Germinal center (tissue), 1 donor: ENCODE data around the gene DNAJC30.

ENCODE experiments used
- DNase-seq: peaks from one replicate; pipeline ENCODE4 v3.0.0; 2012; ENCODE audit warnings: mixed read lengths, low spot score

DNAJC30 gene

DNA sequence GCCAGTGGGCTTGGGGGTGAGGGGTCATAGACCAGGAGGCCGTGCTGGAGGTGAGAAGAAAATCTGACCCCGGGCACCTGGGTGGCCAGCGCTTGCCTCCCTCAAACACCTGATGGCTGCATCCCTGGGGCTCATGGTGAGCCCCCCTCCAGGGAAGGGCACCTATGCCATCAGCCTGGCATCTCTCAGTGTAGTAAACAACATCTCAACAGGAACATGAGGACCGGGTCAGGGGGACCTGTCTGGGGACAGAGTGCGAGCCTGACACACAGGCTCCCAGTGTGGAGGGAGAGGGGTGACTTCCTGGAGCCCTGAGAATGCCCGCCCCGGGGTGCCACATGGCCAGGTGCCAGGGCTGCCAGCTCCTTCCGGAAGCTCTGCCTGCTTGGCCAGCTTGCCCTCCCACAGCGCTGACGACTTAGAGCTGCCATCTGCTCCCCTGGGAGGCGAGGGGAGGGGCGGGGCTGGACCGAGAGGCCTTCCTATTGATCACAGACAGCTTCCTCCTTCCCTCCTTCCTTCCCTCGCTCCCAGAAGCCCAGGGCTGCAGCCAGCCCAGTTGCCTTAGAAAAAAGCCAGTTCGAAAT is 23.9 kb upstream of the DNAJC30 start:
- peak; percentile 70 for DNase-seq

DNA sequence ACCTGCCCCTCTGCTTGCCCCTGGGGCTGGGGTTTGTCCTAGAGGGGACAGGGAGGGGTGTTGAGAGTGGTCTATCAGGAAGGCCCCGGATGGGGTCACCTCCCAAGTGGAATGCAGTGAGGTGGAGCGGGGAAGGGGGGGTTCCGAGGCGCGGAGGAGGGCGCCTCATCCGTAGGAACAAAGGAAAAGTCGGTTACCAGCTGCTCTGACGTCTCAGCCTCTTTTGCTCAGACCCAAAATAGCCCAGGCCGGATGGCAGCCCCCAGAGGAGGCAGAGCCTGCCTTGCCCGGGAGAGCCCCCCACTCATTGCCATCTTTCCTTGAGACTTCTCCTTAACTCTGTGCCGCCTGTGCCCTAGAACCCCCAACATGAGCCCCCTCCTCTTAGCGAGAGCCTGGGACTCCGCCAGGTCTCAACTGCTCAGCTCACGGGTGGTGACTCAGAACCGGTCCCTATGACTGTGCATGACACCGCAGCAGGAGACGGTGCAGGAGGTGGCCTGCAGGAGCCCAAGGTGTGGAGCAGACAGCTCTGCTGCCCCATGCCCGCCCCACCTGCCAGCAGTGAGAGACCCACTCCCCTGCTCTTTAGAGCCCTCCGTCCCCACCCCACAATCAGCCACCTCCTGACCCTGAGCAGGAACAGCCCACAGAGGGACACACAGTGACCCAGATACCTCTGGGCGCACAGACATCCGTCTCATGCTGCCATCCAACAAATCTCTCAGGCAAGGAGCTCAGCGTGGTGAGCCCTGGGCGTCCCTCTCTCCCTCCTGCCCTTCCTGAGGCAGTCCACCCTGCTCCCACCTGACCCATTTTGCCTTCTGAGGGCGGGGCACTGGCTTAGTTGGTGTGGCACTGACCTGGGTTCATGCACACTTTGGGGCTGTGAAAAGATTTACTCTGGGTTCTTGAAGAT is 23.1 kb upstream of the DNAJC30 start:
- no peak for DNase-seq

DNA sequence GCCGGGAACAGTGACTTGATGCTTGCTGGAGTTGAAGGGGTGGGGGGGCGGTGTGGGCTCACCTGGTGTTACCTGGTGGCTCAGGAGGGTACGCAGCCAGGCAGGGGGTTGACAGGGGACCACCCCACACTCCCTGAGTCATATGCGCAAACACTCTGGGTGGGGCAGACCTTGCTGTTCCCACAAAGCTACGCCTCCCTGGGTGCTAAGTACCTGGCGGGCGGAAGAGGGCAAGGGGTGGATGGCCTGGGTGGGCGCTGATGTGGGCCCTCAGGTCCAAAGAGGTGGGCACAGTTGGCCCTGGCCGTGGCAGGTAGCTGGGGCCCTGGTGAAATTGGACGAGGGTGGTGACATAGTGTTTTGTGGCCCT is 22.3 kb upstream of the DNAJC30 start:
- DNase-seq = no peak

DNA sequence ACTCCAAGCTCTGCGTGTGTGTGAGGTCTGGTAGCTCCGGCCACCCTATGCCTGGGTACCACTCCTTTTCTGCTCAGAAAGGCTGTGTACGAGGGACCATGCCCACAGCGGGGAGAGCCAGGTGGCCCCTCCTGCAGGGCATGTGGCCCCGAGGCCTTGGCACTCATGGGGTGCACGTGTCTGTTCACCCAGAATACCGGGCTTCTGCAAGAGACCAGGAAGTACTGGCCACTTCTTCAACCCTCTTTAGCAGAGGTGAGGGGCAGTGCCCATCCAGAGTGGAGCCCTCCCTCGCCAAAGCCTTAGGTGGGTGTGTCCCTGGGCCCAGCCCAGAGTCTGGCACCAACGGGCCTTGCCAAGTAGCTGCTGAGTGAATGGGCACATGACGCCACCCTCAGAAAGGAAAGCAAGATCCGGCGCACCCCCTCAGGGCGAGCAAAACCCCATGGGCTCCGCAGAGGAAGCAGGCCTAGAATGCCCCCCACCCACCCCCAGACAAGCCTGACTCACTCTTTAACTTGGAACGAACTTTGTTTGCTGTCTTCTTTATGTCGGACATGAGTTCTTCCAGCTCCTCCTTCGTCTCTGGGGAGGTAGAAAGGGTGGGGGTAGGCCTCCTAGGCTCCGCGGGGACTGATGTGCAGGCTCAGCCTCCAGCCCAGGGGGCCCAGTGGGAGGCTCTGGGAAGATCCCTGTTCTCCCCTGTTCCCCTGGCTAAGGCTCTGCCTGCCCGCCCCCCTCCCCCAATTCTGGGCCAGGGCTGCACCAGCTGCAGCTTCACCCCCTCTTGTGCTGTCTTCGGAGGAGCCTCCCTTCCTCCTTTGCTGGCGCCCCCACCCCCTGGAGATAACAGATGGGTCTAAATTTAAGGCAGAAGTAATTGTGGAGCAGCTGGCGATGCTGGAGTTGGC is 21.6 kb upstream of the DNAJC30 start:
- DNase-seq = no peak

DNA sequence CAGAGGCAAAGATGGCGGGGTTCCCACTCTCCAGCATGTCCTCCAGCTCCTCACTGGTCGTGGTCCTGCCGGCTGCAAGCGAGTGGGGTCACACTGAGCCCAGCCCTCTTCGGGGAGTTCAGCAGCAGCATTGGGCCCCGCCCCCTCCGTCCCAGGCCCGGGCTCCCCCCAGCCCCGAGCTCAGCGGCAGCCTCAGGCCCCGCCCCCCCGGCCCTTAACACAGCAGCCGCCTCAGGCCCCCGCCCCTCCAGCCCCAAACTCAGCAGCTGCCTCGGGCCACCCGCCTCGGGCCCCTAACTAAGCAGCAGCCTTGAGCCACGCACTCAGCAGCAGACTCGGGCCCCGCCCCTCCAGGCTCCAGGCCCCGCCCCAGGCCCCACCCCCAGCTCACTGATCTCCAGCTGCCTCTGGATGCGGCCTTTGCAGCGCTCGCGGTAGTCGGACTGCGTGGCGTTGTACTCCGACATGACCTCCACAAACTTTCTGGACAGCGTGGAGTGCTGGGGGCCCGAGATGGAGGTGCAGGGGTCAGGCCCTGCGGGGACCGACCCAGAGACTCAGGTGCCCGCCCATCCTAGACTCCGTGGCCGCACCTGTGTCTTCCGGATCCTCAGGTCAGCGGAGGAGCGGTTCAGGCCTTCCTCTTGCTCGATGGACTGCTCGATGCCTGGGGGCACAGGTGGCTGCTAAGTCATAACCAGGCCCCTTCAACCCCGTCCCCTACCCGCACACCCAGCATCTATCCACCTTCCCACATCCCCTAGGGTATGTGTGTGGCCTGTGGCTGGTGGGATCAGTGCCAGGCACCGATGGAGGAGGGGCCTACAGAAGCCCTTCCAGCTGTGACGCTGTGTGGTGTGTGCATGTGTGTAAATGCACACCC is 20.7 kb upstream of the DNAJC30 start:
- peak; percentile 84 for DNase-seq

DNA sequence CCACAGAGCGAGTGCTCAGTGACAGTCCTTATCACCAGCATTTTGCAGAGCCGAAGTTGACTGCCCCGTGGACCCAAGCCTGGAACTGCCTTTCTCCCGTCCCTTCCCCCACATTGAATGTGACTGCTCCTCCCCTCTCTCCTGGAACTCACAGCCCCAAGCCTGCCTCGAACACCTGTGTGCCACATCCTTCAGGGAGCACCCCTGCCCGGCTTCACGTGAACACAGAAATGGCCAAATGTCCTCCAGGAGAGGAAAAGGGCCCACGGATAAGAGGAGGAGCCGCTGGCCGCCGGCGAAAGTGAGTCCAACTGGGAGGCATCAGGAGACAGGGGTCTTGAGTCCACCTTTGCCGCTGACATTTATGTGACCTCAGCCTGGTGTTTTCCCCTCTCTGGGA is 20.0 kb upstream of the DNAJC30 start:
- DNase-seq = no peak

DNA sequence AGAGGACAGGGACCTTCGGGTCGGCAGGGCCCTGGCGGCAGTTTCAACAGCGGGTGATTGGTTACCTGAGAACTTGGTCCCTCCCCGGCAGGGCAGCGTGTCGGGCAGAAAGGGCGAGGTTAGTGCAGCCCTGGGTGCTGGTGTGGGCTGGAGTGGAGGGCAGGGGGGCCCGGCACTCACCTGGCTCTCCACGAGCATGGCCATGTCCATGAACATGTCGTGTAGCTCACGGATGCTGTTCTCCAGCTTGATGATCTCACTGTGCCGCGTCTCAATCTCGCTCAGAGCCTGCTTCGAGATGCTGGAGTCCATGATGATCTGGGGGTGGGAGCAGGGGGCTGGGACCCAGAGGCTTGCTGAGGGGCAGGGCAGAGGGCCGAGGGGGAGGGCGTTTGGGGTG is 19.4 kb upstream of the DNAJC30 start:
- DNase-seq = no peak

DNA sequence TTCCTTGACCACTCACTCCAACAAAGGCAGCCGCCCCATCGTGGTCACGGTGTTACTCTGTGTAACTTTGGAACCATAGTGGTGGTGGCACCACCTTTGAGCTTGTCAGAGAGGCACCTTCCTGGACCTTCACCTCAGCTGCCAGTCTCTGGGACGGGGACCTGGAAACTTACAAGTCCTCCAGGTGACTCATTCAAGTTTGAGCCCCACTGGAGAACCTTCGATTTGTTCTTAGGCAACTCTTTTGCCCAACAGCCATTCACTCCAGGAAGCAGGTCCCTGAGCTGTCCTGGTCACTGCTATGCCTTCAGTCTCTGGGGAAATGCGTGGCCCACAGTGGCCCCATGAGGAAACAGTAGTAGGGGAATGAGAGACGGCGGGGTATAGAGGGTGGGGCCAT is 19.0 kb upstream of the DNAJC30 start:
- DNase-seq = no peak

DNA sequence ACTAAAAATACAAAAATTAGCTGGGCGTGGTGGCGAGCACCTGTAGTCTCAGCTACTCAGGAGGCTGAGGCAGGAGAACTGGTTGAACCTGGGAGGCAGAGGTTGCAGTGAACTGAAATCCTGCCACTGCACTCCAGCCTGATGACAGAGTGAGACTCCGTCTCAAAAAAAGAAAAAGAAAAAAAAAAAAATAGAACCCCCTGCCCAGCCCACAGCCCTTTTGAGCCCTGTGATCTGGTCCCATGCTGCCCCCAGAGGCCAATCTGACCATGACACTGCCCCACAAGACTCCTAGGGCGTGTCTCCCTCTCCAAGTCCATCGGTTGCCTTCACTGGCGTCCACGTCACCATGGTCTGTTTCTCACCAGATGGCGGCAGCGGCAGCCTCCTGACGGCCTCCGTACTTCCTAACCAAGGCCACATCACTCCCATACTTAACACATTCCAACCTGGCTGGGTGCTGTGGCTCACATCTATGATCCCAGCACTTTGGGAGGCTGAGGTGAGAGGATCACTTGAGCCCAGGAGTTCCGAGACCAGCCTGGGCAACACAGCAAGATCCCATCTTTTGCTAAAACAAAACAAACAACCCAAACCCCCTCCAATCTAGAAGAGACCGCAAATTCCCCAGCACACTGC is 18.2 kb upstream of the DNAJC30 start:
- peak; percentile 55 for DNase-seq

DNA sequence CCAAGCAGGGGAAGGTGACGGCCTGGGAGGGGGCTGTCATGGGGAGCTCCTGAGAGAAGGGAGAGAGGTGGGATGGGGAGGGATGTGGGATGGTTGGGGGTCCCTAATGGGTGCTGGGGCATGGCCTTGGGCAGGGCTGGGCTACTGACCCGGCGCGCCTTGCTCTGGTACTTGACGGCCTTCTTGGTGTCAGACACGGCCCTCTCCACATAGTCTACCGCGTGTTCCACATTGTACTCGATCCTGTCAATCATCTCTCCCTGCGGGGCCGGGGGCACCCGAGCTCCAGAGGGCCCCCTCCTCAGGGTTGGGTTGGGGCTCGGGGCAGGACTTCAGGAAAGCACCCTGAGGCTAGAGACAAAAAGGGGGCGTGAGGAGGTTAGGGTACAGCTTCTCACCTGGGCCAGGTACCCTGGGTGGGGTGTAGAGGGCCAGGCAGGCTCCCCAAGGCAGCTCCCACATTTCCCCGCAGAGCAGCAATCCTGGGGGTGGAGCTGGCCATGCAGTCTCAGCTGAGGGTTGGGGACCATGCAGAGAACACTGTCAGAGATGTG is 17.4 kb upstream of the DNAJC30 start:
- DNase-seq = no peak

DNA sequence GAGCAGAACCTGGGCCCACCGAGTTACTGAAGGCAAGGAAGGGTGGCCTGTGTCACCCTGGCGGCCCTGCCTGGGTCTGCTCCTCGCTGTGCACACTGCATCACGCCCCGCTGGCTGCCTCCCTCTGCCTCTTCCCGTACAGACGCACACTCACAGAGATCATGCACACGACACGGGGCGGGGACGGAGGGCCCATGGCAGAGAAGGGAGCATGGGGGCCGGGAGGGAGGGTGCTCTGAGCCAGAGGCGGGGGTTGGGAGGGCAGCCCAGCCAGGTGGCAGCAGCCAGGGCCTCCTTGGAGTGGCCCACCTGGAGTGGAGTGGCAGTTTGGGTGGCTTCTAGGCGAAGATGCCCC is 16.8 kb upstream of the DNAJC30 start:
- DNase-seq = no peak

DNA sequence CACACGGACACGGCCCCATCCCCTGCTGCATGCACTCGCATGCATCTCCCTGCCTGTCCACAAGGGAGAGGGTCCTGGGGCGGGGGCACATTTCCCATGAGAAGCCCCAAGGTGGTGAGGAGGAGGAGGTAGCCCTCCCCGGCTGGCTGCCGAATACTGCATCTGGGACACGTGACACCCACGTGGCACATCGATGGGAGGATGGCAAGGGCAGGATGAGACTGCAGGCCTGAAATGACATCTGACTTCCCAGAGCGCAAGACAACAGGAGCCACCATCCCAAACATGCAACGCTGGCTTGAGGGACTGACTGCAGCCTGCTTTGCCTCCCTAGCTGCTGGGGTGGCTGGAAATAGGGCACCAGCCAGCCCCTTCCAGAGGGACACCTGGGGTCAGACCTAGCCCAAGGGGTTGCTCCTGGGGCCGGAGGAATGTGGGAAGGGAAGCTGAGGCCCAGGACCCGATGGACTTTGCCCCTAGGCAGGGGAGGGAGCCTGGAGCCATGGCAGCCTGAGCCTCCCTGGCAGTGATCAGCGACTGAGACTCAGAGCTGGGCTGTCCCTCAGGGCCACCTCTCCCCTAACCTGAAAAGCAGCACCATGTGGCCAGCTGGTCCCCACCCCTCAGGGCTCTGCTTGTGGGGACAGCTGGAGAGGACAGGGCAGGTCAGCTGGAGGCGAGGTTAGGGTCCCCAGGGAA is 16.3 kb upstream of the DNAJC30 start:
- DNase-seq = no peak

DNA sequence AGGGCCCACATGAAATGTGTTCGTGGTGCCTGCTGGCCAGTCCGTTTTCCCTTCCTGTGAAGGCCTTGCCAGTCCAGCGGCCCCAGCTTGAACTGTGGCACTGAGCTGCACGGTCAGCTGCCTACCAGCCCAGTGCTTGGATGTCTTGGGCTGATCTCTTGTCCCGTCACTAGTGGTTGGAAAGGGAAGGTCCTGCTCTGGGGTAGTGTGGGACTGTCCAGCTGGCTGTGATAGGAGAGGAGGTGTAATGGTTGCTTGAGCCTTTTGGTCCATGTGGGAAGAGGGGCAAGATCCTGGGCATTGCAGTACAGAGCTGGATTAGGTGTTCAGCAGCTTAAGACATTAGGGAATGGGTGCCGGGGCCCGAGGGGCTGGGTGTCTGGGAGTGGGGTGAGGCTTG is 15.2 kb upstream of the DNAJC30 start:
- no peak for DNase-seq

DNA sequence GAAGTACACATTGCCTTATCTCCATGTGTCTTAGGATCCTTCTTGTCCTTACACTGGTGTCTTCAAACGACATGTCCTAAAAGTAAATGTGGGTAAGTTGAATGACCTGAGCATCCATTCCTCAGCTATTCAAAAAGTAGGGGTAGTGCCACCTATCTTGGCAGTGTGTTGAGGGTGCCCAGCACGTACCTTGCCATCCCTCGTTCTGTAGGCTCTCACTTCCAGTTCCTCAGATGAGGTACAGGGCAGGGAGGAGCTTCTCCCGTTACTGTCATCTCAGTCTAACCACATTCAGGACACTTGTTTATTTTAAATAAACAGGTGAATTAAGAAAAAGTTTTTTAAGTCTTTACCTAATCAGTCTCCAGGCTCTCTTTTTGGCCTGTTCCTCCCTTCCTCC is 13.1 kb upstream of the DNAJC30 start:
- DNase-seq = no peak

DNA sequence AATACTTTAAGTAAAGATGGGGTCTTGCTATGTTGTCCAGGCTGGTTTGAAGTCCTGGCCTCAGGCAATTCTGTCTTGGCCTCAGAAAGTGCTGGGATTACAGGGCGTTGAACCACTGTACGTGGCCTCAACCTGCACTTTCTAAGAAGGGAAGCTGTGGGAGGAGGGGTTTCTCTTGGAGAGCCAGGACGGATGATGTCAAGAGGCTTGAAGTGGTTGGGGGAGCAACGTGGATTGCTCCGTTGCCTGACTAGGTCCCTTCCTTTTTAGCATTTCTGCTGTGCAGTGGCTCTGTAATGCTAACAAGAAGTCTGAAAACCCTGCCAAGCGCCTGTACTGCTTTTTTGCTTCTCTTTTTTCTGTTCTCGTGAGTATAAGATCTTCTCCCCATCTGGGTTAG is 7.4 kb upstream of the DNAJC30 start:
- no peak for DNase-seq

DNA sequence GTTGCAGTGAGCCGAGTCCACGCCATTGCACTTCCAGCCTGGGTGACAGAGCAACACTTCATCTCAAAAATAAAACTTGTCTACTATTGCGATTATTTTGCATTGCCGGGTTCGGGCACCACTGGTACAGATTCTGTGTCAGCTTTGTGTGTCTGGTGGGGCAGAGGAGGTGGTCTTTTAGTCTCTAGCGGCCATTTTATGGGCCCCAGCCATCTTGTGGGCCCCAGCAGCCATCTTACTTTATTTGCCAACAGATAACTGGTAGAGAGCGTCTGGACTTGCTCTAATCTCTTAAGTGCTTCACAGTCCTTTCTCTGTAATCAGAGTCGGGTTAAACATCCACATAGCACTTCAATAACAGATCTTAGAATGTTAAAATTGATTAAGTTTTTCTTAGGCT is 5.0 kb upstream of the DNAJC30 start:
- DNase-seq = no peak

DNA sequence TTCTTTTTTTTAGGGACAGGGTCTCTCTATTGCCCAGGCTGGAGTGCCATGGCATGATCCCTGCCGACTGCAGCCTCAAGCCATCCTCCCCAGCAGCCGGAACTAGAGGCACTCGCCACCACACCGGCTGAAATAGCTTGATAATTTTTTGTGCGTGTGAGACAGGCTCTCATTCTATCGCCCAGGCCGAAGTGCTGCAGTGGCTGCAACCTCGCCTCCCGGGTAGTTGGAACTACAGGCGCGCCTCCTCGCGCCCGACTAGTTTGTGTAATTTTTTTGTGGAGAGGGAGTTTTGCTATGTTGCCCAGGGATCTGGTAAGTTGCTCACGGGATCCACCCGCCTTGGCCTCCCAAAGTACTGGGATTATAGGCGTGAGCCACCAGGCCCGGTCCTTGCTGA is 2.1 kb upstream of the DNAJC30 start:
- no peak for DNase-seq

DNA sequence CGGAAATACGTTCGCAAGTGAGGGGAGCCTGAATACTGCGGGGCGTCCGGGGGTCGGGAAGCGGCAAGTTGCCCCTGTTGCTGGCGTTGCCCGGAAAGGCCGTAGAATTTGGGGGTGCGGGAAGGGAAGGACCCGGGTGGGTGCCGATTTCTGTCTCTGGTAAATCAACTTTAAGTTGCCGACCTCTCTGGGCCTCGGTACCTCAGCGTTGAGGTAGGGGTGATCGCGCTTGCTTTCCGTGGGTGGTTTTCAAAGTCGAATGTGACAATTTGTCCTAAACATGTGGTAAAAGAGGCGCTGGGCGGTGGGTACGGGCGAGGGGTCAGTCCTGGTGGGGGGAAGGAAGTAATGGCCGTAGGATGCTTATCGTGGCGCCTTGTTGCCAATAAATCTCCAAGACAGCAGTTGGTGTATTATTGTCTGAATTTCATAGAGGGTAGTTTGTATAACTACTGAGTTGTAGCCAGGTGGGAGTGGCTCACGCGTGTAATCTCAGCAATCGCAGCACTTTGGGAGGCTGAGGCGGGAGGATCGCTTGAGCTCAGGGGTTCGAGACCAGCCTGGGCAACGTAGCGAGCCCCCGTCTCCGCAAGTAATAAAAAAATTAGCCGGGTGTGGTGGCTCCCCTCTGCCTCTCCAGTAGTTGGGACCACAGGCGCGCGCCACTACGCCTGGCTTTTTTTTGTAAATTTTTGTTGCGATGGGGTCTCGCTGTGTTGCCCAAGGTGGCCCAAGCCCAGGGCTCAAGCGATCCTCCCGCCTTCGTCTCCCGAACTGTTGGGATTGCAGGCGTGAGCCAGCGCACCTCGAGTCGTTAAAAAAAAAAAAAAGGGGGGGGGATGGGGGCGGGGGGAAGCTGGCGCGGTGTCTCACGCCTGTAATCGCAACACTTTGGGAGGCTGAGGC is 788 bp upstream of the DNAJC30 start:
- DNase-seq = no peak

DNA sequence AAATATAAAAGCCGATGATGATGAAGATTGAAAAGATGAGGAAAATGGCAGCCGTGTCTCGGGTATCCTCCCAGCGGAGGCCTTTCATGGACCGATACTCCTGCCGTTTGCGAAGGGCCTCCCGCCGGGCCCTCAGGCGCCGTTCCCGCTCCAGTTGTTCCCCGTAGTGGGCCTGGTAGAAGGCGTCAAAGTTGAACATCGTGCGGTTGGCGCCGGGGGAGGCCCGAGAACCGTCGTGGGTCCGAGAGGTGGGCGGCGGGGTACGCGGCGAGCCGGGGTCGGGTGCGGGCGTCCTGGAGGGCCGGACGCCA is 553 bp downstream of the DNAJC30 start:
- no peak for DNase-seq

DNA sequence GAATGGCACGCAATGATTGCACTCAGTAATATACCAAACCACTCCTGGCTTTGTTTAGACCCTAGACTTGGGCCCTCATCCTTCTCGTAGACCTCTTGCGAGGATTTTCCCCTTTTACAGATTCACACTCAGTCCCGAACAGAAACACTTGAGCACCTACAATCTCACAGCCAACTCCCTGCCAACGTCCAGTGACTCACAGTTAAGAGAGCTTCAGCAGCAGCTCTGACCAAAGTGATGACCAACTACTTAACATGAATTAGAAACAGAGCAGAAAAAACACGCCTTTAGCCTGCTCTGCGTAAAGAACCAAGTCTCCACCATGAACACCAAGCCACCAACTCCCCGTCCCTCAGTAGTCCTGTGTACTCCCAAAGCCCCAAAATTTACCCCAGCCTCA is 2.2 kb downstream of the DNAJC30 start:
- no peak for DNase-seq
